SU-DHL-6 (cell line): ENCODE measurements around the gene RLF.

Experiments
- EZH2phosphoT487 ChIP-seq: fragments of 200-600 bp; sonication (generic), shearing (Covaris generic); conservative IDR thresholded peaks from 2 replicates; pipeline ENCODE4 v1.6.1; 2018; ENCODE audit warnings: mild to moderate bottlenecking, antibody characterized with exemption, low read length, moderate library complexity, mixed read lengths
- TF ChIP-seq, protein P1 (sequence below): fragments of 200-600 bp; sonication (generic); IDR thresholded peaks from one replicate; pipeline ENCODE4 v1.5.1; 2017; ENCODE audit warnings: antibody characterized with exemption, mild to moderate bottlenecking, low read length, moderate library complexity; ENCODE audit not compliant: insufficient read depth, poor library complexity, severe bottlenecking

- TF ChIP-seq, protein P1, sequence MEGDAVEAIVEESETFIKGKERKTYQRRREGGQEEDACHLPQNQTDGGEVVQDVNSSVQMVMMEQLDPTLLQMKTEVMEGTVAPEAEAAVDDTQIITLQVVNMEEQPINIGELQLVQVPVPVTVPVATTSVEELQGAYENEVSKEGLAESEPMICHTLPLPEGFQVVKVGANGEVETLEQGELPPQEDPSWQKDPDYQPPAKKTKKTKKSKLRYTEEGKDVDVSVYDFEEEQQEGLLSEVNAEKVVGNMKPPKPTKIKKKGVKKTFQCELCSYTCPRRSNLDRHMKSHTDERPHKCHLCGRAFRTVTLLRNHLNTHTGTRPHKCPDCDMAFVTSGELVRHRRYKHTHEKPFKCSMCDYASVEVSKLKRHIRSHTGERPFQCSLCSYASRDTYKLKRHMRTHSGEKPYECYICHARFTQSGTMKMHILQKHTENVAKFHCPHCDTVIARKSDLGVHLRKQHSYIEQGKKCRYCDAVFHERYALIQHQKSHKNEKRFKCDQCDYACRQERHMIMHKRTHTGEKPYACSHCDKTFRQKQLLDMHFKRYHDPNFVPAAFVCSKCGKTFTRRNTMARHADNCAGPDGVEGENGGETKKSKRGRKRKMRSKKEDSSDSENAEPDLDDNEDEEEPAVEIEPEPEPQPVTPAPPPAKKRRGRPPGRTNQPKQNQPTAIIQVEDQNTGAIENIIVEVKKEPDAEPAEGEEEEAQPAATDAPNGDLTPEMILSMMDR, result no peak
- TF ChIP-seq EZH2phosphoT487, result no peak
These were observed 422 bp upstream of the RLF start for GRCh38 chr1:40160806-40161124.
